HG03045 (cell line): ENCODE results near the gene CCDC188.

Experiments used
- ATAC-seq: cut with Tn5 transposase; IDR thresholded peaks from one replicate; pipeline ENCODE4 v1.9.1; 2021; ENCODE audit warnings: mild to moderate bottlenecking, moderate library complexity; ENCODE audit not compliant: unreplicated experiment

The CCDC188 gene

GRCh38 chr22:20150381-20151275, at the start of gene CCDC188:
TSS of gene CCDC188 (minus strand) at chr22:20151055. CDS start at chr22:20150986, 69 bp downstream.
- ATAC-seq, result no peak

DNA sequence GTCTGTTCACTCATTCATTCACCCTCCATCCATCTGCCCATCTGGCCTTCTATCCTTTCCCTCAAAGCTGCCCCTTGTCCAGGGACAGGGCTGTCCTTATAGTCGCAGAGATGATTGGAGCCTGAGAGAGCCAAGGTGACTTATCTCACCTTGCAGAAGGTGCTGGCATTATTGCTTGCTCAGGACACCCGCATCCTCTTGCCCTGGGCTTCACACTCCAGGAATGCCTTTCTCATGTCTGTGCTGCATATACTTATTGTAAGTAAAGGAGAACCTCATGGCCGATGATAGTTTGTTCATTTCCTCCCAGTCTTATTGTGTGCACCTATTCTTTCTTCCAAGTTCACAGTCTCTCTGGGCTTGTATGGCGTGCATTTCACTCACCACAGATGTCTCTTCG, 49.1 kb upstream of the CCDC188 start:
- no peak for ATAC-seq

DNA sequence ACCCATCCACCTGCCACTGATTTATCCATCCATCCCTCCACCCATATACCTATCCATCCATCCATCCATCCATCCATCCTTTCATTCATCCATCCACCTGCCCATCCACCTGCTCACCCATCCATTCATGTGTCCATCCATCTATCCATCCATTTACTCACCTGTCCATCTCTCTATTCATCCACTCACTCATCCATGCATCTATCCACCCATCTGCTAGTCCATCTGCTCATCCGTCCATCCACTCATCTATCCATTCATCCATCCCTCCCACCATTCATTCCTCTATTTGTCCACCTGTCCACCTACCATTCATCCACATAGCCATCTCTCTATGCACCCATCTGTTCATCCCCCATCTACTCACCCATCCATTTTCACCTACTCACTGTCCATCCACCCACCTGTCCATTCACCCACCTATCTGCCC, 48.6 kb upstream of the CCDC188 start:
- no peak for ATAC-seq

DNA sequence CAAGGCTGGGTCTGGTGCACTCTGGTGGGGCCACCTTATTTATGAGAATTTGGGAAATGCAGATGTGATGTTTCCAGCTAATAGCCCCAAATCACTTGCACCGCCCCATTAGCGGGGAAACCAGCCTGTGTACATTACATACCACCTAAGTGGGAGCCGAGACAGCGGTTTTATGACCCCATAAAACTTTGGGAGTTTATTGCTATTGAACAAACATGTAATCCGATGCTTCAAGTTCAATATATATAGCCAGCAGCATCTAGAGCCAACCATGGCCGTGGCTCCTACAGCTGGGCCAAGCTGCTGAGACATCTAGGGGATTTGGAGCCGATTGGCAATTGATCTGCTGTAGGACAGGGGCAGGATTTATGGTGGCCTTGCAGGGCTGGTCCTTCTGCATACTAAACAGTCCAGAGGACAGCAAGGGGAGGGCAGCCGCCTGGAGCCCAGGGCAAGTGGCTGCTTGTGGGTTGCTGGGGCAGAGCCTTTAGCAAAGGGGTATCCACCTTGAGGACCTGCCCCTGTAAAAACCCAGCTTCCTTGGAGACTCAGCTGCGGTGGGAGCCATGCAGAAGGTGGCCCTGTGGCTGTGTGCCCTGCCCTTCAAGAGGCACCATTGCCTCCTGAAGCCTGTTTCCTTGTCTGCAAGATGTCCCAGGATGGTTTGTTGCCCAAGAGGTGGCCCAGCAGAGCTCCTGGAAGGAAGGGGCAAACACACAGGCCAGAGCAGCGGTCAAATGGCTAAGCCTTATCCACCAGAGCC, 47.9 kb upstream of the CCDC188 start:
- no peak for ATAC-seq

- no peak for ATAC-seq
These were observed 46.7 kb upstream of the CCDC188 start for GRCh38 chr22:20197407-20198030.

- ATAC-seq, result no peak
These were observed 45.4 kb upstream of the CCDC188 start for GRCh38 chr22:20196094-20196842.

DNA sequence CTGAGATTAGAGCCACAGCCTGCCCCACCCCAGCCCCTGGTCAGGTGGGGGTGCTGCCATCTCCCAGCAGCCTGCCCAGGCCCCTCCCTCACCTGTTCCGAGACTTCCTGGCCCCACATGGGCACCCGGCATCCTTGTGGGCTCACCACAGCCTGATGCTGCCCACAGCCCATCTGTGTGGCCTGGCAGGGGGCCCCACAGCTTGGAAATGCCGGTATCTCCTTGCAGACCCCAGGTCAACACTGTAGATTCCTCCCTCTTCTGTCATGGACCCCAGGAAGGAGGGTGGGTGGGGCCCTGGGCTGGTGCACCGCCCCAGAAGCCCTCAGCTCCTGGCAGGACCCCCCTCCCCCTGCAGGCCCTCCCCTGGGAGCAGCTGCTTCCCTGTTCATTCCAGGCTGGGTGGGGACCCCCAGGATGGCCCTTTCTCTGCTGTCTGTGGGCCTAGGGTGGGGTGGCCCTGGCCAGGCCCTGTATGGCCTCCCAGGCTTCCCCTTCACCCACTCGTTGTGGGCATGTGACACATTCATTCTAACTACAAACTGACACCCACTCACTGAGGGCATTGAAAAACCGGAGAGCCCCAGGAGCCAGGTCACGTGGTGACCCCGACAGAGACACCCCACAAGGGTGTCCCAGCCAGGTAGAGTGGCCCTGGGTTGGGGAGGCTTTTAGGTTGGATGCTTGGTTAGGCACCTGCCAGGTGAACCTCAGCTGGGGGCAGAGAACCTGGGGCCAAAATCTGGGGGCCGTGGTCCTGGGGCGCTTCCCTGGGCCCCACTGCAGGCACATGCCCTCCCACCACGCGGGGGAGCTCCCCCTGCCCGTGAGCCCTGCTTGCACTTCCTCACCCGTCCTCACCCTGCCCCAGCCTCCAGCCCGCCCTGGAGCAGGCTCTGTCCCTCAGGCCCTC, 44.1 kb upstream of the CCDC188 start:
- no peak for ATAC-seq

- ATAC-seq, result no peak
These were observed 43.1 kb upstream of the CCDC188 start for GRCh38 chr22:20193761-20194494.

GRCh38 chr22:20192972-20193760, 42.3 kb upstream of the CCDC188 start:
- ATAC-seq, result no peak

GRCh38 chr22:20192293-20192971, 41.6 kb upstream of the CCDC188 start:
- no peak for ATAC-seq

GRCh38 chr22:20191803-20192202, 40.9 kb upstream of the CCDC188 start:
- no peak for ATAC-seq

- no peak for ATAC-seq
These were observed 40.2 kb upstream of the CCDC188 start for GRCh38 chr22:20191000-20191515.

DNA sequence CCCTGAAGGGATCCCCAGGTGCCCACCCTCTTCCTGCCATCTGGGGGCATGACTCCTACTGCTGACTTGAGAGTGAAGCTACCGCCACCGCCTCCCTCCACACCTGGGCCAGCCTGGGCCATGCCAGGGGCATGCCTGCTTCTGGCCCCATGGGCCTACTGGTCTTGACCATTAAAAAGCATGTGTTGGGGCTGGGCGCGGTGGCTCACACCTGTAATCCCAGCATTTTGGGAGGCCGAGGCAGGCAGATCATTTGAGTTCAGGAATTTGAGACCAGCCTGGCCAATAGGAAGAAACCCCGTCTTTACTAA, 37.7 kb upstream of the CCDC188 start:
- ATAC-seq, result no peak

GRCh38 chr22:20187777-20188566, 37.1 kb upstream of the CCDC188 start:
- ATAC-seq, result no peak

DNA sequence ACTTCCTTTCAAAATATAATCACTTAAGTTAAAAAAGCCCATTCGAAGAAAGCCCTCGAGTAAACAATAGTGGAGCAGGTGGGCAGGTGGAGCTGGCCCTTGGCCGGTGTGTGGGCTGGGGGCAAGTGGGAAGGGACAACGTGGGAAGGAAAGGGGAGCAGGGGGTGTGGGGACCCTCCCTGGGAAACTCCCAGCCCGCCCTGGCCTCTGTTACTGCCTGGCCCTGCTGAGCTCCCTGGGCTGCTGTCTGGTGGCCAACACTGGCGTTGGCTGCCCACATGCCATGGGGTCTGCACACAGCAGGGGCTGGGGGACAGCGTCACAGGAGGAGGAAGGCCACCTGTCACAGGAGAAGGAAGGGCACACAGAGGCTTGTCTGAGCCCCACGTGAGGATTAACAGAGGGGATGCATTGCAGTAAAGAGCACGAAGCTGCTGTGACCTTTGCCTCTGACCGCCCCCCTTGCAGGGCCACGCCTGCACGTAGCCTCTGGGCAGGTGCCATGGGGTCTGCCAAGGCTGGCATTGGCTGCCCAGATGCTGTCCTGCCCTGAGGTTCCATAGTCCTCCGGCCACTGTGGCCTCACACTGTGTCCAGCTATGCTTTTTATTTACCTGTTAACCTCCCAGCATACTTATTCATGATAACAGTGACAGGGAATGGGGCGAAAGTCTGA, 36.2 kb upstream of the CCDC188 start:
- no peak for ATAC-seq

DNA sequence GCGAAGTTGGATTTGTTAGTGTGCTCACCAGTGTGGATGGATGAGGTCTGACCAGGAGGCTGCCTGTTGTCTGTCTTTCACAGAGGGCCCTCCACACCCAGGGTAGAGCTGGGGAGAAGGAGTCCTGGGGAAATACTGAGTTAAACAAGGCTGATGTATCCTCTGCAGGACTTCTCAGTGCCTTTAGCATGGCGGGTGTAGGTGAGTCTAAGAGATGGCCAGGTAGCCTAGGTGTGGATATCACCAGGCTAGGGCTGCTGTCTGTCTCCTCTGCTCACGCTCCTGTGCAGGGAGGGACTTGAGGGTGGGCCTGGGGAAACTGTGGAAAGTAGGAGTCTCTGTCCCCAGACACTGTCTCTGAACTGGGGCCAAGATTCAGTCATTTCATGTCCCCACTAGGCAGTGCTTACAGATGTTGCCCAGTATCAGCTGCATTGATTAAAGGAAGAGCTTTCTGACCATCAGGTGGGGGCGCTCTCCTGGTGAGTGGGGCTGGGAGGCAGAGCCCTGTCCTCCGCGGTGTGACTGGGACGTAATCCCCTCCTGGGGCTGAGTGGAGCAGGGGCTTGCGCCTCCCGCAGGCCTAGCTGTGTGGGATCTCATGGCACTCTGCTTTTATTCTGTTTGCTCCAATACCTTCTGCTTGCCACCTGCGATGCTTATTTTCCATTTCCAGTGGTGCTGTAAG, 35.5 kb upstream of the CCDC188 start:
- no peak for ATAC-seq
